ENCODE data around the gene CACNA1B. TPM values are rescaled to one million over a fixed set of nuclear protein-coding genes. Genes with fewer than 3 reads are reported as not detected.
"Not testable (repeated sequence)": the region's sequence is repeated elsewhere in the genome, so short reads cannot be mapped to it uniquely, and the experiment has no call there.

CACNA1B gene
- total RNA-seq = under 1 TPM in 1 of 2 donors, not detected in 1; 0.15 TPM
- under 1 TPM; 0.20 to 0.34 (median 0.30) TPM for polyA plus RNA-seq (ENCODE audit: insufficient read length in 6 of 6)
- long read RNA-seq, donor 1 = 0 reads
- long read RNA-seq, donor 2 = 0 reads
- long read RNA-seq, donor 3 = 0 reads
- long read RNA-seq, donor 4 = 0 reads
- long read RNA-seq, donor 5 = 0 reads
- long read RNA-seq, donor 6 = 0 reads
- long read RNA-seq, donor 7 = 0 reads
- long read RNA-seq, donor 8 = 0 reads
- long read RNA-seq, donor 9 = 0 reads
- long read RNA-seq, donor 10 = 0 reads
- long read RNA-seq, donor 11 = 0 reads
- long read RNA-seq, donor 12 = 0 reads

DNA sequence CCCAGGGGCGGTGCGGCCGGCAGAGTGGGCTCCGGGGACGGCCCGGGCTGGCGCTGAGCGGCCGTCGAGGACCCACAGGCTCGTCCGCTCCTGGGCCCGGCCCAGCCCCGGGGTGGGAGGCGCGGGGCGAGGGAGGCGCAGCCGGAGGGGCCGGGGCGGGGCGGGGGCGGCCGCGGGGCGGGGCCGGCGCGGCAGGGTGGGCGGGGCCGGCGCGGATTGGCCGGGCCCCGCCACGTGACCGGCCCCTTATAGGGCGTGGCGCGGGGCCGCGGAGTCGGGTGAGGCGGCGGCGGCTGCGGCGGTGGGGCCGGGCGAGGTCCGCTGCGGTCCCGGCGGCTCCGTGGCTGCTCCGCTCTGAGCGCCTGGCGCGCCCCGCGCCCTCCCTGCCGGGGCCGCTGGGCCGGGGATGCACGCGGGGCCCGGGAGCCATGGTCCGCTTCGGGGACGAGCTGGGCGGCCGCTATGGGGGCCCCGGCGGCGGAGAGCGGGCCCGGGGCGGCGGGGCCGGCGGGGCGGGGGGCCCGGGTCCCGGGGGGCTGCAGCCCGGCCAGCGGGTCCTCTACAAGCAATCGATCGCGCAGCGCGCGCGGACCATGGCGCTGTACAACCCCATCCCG lies at the start of gene CACNA1B:
Gene CACNA1B (plus strand): TSS at position 277 of the 617 bp plus-strand sequence. CDS start 152 bp downstream, at position 429.
- H3K36me3 ChIP-seq; ATAC-seq; H3K9me3 ChIP-seq; H3K27ac ChIP-seq; intact Hi-C loops (cut with DNase I); DNase-seq; H3K4me1 ChIP-seq: not testable (repeated sequence)
- Histone ChIP-seq H3K27me3 (peaks cover 19 to 74% of the 10 kb centered on the region in 2 donors), H3K4me3 (peak within 1 kb of the TSS; percentile 13 to 24)

DNA sequence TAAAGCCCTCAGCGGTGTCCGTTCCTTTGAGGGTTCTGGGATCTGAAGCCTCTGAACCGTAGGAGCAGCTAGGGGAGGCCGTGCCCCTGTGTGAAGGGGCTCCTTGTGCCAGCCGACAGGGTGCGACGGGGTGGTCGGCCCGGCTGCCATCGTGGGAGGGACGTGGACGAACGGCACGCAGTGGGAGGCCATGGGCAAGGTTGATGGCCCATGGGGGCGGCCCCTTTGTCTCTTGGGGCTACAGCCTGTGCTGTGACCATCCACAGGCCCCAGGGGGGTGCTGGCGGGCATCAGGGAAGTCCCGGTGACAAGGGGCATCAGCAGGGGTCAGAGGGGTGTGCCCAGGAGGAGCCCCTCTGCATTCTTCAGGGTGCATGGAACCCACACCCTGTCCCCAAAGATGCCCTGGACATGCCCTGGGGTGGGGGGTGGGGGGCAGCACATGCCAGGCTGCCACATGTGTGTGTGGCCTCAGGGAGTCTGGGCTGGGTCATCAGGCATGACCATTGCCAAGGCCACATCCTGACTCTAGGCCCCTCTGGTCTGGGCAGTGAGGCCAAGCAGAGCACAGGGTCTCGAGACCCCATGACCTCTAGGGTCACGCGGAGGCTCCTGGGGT lies 49.6 kb upstream of the CACNA1B start:
- intact Hi-C loops (cut with DNase I) = no loop called here
- Histone ChIP-seq H3K4me1 (no peaks in the 10 kb centered on the region), H3K27me3 (no peaks in the 10 kb centered on the region), H3K4me3 (no peak overlapping the region), H3K9me3 (no peaks in the 10 kb centered on the region), H3K36me3 (peaks cover 0 to 97% of the 10 kb centered on the region in 2 donors), H3K27ac (no peak overlapping the region)
- no peak for ATAC-seq
- TF ChIP-seq, protein P1, sequence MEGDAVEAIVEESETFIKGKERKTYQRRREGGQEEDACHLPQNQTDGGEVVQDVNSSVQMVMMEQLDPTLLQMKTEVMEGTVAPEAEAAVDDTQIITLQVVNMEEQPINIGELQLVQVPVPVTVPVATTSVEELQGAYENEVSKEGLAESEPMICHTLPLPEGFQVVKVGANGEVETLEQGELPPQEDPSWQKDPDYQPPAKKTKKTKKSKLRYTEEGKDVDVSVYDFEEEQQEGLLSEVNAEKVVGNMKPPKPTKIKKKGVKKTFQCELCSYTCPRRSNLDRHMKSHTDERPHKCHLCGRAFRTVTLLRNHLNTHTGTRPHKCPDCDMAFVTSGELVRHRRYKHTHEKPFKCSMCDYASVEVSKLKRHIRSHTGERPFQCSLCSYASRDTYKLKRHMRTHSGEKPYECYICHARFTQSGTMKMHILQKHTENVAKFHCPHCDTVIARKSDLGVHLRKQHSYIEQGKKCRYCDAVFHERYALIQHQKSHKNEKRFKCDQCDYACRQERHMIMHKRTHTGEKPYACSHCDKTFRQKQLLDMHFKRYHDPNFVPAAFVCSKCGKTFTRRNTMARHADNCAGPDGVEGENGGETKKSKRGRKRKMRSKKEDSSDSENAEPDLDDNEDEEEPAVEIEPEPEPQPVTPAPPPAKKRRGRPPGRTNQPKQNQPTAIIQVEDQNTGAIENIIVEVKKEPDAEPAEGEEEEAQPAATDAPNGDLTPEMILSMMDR (IDR thresholded peaks at IDR 0.05) = no peak
- DNase-seq = no peak

DNA sequence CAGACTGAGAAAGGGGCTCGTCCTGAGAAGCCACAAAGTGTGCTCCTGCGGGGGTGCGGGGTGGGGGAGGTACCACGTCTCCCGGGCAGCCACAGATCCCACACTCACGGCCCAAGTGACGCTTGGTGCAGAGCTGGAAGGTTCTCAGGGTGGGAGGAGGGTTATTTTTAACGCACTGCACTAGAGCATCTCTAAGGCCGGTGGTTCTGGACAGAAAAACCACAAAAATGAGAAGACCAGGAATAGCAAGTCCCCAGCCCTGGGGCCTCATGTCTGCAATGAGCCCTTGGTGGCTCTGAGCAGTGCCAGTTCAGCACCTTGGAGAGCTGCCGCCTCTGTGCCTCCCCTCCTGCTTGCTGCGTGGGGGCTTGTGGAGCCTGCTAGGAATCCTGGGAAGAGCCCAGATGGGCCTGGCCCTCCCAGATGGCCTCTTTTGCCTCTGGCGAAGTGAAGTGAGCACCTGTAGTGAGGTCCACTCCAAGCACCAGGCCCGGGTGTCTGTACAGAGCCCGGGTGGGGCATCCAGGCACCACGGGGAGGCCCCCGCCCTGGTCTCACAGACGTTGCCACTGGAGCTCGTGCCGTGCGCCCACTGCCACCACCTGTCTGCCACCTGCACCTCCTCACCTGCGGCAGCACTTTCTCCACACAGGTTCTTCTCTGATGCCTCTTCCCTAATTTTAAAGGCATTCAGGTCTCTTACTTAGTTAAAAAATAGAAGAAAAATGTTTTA lies 48.9 kb upstream of the CACNA1B start:
- intact Hi-C loops (cut with DNase I) = no loop called here
- no peak overlapping the region for H3K4me3 ChIP-seq
- peaks cover 0 to 100% of the 10 kb centered on the region in 2 donors for H3K36me3 ChIP-seq
- H3K27ac ChIP-seq = no peak overlapping the region
- H3K4me1 ChIP-seq = no peaks in the 10 kb centered on the region
- ATAC-seq = peak; percentile 51
- no peaks in the 10 kb centered on the region for H3K27me3 ChIP-seq
- TF ChIP-seq, protein P1 (IDR thresholded peaks at IDR 0.05) = no peak
- peak in 2 of 4 donors; percentile 12 to 47 for DNase-seq
- H3K9me3 ChIP-seq = no peaks in the 10 kb centered on the region

DNA sequence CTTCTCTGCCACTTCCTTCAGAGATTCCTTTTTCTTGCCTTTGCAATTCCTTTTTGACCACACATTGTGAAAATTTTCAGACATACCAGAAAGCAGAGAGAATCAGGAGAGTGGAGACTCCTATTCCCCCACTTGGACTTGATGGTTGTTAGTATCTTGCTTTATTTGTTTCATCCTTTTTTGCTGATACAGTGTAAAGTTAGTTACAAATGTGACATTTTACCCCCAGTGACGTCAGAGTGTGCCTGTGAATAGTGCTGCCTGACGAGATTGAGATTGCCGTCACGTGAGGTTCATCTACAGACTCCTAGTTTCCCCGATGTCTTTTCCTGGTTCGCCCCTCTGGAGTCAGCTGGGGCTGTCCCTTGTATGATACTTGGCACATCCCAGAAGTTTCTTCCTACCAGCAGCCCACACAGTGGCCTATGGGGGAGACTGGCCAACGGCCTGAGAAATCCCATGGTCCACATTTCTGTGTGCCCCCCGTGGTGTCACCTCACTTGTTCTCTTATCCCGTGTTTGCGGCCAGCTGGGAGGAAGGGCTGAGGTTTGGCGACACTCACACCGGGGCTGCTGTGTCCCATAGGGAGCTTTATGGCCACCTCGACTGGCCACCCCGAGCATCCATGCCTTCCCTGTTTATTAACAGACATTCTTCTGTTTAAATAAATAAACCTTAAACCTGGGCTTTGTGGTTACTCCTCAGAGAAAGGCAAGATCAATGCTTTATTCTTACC lies 48.2 kb upstream of the CACNA1B start:
- H3K27ac ChIP-seq = no peak overlapping the region
- H3K4me3 ChIP-seq = no peak overlapping the region
- H3K9me3 ChIP-seq = no peaks in the 10 kb centered on the region
- TF ChIP-seq, protein P1 (IDR thresholded peaks at IDR 0.05) = no peak
- no peaks in the 10 kb centered on the region for H3K27me3 ChIP-seq
- ATAC-seq = no peak
- peaks cover 0 to 100% of the 10 kb centered on the region in 2 donors for H3K36me3 ChIP-seq
- no peaks in the 10 kb centered on the region for H3K4me1 ChIP-seq
- intact Hi-C loops (cut with DNase I) = no loop called here
- no peak for DNase-seq

DNA sequence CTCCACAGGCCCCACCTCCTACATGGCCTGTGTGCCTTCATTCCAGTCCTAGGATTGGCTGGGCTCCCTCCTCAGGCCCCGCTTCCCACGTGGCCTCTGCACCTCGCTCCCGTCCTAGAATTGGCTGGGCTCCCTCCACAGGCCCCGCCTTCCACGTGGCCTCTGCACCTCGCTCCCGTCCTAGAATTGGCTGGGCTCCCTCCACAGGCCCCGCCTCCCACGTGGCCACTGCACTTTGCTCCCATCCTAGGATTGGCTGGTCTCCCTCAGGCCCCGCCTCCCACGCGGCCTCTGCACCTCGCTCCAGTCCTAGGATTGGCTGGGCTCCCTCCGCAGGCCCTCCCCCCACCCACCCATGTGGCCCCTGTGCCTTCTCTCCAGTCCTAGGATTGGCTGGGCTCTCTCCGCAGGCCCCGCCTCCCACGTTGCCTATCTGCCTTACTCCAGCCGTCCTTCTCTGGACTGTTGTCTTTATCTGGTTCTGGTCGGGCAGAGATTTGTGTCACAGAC lies 45.3 kb upstream of the CACNA1B start:
- Histone ChIP-seq H3K4me3 (no peak overlapping the region), H3K36me3 (peaks cover 0 to 100% of the 10 kb centered on the region in 2 donors), H3K9me3 (no peaks in the 10 kb centered on the region), H3K27me3 (no peaks in the 10 kb centered on the region), H3K27ac (no peak overlapping the region), H3K4me1 (no peaks in the 10 kb centered on the region)
- TF ChIP-seq, protein P1 (IDR thresholded peaks at IDR 0.05) = no peak
- ATAC-seq (no peak), DNase-seq (no peak)
- intact Hi-C loops (cut with DNase I) = no loop called here

Data from left lung (tissue), 14 donors.